SK-N-SH (cell line): ENCODE data around the gene VDAC1. TPM values are rescaled to one million over a fixed set of nuclear protein-coding genes. Genes with fewer than 3 reads are reported as not detected.

ENCODE experiments used
- CTCF ChIA-PET: fragments of 300-600, 350-600 bp; formaldehyde crosslinking; extraction: SDS; loops from one replicate; lab custom pipeline; 2021; lab: Yijun Ruan, JAX
- POLR2A ChIA-PET: fragments of 350-600 bp; sonication (Branson Sonifier 250); formaldehyde crosslinking; extraction: SDS; loops from one replicate; lab custom pipeline; 2020; ENCODE audit warnings: antibody characterized with exemption, inconsistent platforms; lab: Yijun Ruan, JAX
- DNase-seq: peaks from one replicate; pipeline ENCODE4 v3.0.0; 2012
- H2AFZ ChIP-seq: fragments of 200-600 bp; sonication (generic); 2 replicates; pipeline ENCODE4 v1.8.1; 2016; ENCODE audit warnings: antibody characterized with exemption, mild to moderate bottlenecking, low read depth
- H3F3A ChIP-seq: fragments of 200-600 bp; sonication (generic); replicated peaks from 2 replicates; pipeline ENCODE3; 2016; ENCODE audit warnings: antibody characterized with exemption, mild to moderate bottlenecking; ENCODE audit not compliant: insufficient read depth
- H3K27ac ChIP-seq, 2 experiments: fragments of 200-500 bp in 1 of 2; fragments of 200-600 bp in 1 of 2; sonication (Bioruptor generic) in 1 of 2; sonication (generic), shearing (Covaris generic) in 1 of 2; 2 replicates each; pipeline versions ENCODE4 v1.5.1 to v1.6.1; 2014 to 2016; ENCODE audit warnings: low read depth in 2 of 2, inconsistent platforms in 1 of 2, low read length in 1 of 2, mild to moderate bottlenecking in 1 of 2, mixed read lengths in 1 of 2
- H3K27me3 ChIP-seq: fragments of 200-600 bp; sonication (generic), shearing (Covaris generic); 2 replicates; pipeline ENCODE4 v1.6.1; 2016; ENCODE audit warnings: mixed run types; ENCODE audit not compliant: insufficient read depth
- H3K36me3 ChIP-seq, 2 experiments: fragments of 200-500 bp in 1 of 2; fragments of 200-600 bp in 1 of 2; sonication (Bioruptor generic) in 1 of 2; sonication (generic) in 1 of 2; replicated peaks in 1 of 2; 2 replicates each; pipeline versions ENCODE3 to v1.5.1; 2014 to 2016; ENCODE audit warnings: low read length in 1 of 2, mild to moderate bottlenecking in 1 of 2; ENCODE audit not compliant: insufficient read depth in 2 of 2, control insufficient read depth in 1 of 2
- H3K4me1 ChIP-seq, 2 experiments: fragments of 200-500 bp in 1 of 2; fragments of 200-600 bp in 1 of 2; sonication (Bioruptor generic) in 1 of 2; sonication (generic), shearing (Covaris generic) in 1 of 2; 2 replicates each; pipeline versions ENCODE4 v1.5.1 to v1.6.1; 2014 to 2016; ENCODE audit warnings: low read depth in 1 of 2, low read length in 1 of 2, mixed run types in 1 of 2; ENCODE audit not compliant: insufficient read depth in 2 of 2, control insufficient read depth in 1 of 2
- H3K4me2 ChIP-seq: fragments of 200-600 bp; sonication (generic), shearing (Covaris generic); 2 replicates; pipeline ENCODE4 v1.6.1; 2017; ENCODE audit warnings: mixed run types
- H3K4me3 ChIP-seq, 2 experiments: fragments of 200-500 bp in 1 of 2; fragments of 200-600 bp in 1 of 2; sonication (Bioruptor generic) in 1 of 2; sonication (generic), shearing (Covaris generic) in 1 of 2; 2 replicates each; pipeline versions ENCODE4 v1.5.1 to v1.8.1; 2014 to 2016; ENCODE audit warnings: low read depth in 2 of 2, inconsistent platforms in 1 of 2, low read length in 1 of 2, mild to moderate bottlenecking in 1 of 2, mixed read lengths in 1 of 2, moderate library complexity in 1 of 2
- H3K79me2 ChIP-seq: fragments of 200-600 bp; sonication (generic); 2 replicates; pipeline ENCODE4 v1.8.1; 2017; ENCODE audit warnings: mild to moderate bottlenecking; ENCODE audit not compliant: insufficient read depth
- H3K9ac ChIP-seq: fragments of 200-600 bp; sonication (generic); 2 replicates; pipeline ENCODE4 v1.6.1; 2017; ENCODE audit warnings: mixed run types
- H3K9me2 ChIP-seq: fragments of 200-600 bp; sonication (generic); 2 replicates; pipeline ENCODE4 v1.6.1; 2017; ENCODE audit warnings: mixed run types
- H3K9me3 ChIP-seq: fragments of 200-600 bp; sonication (generic); 2 replicates; pipeline ENCODE4 v1.6.1; 2017; ENCODE audit warnings: mixed run types, mild to moderate bottlenecking, moderate library complexity
- H4K20me1 ChIP-seq: fragments of 200-600 bp; sonication (generic); 2 replicates; pipeline ENCODE4 v1.6.1; 2017; ENCODE audit warnings: mild to moderate bottlenecking, mixed run types; ENCODE audit not compliant: insufficient read depth
- CHD2 ChIP-seq: fragments of 150-350 bp; IDR thresholded peaks from 2 replicates; pipeline ENCODE4 v1.6.1; 2018; ENCODE audit warnings: low read length; ENCODE audit not compliant: partially characterized antibody
- FOXM1 ChIP-seq: IDR thresholded peaks from 2 replicates; pipeline ENCODE4 v1.4.0; 2012; ENCODE audit warnings: low read depth, mild to moderate bottlenecking
- JUND ChIP-seq: IDR thresholded peaks from 2 replicates; pipeline ENCODE4 v1.4.0; 2012
- MXI1 ChIP-seq: IDR thresholded peaks from 2 replicates; pipeline ENCODE4 v1.6.1; 2012; ENCODE audit warnings: mild to moderate bottlenecking, low read depth, low read length, improper control_type of control experiment
- NFIC ChIP-seq: IDR thresholded peaks from 2 replicates; pipeline ENCODE4 v1.4.0; 2012; ENCODE audit warnings: borderline replicate concordance
- POLR2AphosphoS5 ChIP-seq: IDR thresholded peaks from 2 replicates; pipeline ENCODE4 v1.6.1; 2012; ENCODE audit warnings: low read depth, low read length
- REST ChIP-seq: IDR thresholded peaks from 2 replicates; pipeline ENCODE4 v1.6.1; 2012; ENCODE audit warnings: mild to moderate bottlenecking, low read depth, low read length, moderate library complexity
- RFX5 ChIP-seq: IDR thresholded peaks from 2 replicates; pipeline ENCODE4 v1.6.1; 2012; ENCODE audit warnings: mild to moderate bottlenecking, improper control_type of control experiment, low read length
- RXRA ChIP-seq: IDR thresholded peaks from 2 replicates; pipeline ENCODE4 v1.4.0; 2012; ENCODE audit warnings: low read depth, mild to moderate bottlenecking, borderline replicate concordance
- SMC3 ChIP-seq: IDR thresholded peaks from 2 replicates; pipeline ENCODE4 v1.6.1; 2012; ENCODE audit warnings: low read depth, low read length, improper control_type of control experiment
- ZBTB33 ChIP-seq: IDR thresholded peaks from 2 replicates; pipeline ENCODE4 v1.4.0; 2012; ENCODE audit warnings: low read depth, borderline replicate concordance
- WGBS: methylation state at CpG from one replicate; pipeline ENCODE4 v1.1.6; 2017; ENCODE audit warnings: low lambda C conversion rate; 5-methylcytosine and 5-hydroxymethylcytosine counted together
- polyA plus RNA-seq, 3 experiments: library from polyadenylated mRNA; depleted of rRNA; stranded (reverse); fragments of >200 nt; gene quantifications; 2 replicates each; pipeline ENCODE4 v1.2.3, GENCODE V29; 2012
- TF ChIP-seq, protein P1 (sequence below): IDR thresholded peaks from 2 replicates; pipeline ENCODE4 v1.4.0; 2012; ENCODE audit warnings: low read depth, borderline replicate concordance
- TF ChIP-seq, protein P2 (sequence below): IDR thresholded peaks from 2 replicates; pipeline ENCODE4; 2012

Gene VDAC1
- polyA plus RNA-seq, 1 of the 3 experiments (the other 2 are of a cell fraction), result 166 TPM

DNA sequence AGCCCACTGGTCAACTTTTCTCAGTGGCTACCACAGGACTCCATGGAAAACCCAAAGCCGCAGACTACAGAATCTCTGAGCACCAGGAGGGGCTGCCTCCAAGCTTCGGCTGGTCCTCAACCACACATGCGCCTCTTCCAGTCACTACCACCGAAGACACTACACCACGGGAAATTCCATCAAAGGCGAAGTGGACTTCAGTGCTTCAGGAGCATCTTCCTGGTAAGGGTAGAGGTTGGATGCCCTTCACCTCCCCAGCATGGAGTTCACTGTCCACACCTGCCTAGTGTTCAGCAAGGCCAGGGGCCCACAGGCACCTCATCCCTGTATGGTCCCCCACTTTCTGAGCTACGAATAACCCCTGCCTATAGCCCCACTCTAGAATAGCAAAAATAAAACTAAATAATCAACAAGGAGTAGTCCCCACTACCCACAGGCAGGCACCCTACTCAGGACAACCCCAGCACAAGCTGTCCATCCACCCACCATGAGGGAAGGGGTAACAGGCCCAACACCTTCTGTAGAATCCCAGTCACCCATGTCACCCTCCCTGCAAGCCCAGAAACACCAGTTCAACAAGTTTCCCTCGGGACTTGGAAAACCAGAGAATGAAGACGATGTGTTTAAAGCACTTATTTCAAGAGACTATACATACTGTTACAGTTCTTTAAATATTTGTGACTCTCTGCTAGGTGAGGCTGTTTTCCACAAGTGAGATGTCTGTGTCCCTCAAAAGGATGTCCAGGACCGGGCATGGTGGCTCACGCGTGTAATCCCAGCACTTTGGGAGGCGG is 2.6 kb downstream of the VDAC1 start:
- H3K9me2 ChIP-seq, result no peaks in the 10 kb centered on the region
- 92% methylated on average over 13 of the region's 13 CpGs for WGBS
- ChIA-PET CTCF (interaction anchor here (1.0 to 2.2 kb wide), 3 partner anchors 10 to 133 kb away, joined by 3 to 13 read pairs (median 7); no protein-coding TSS in a partner anchor), POLR2A (no interaction called here)
- H3K79me2 ChIP-seq, result peaks cover 86% of the 10 kb centered on the region
- H3K27ac ChIP-seq, result no peak overlapping the region
- H3K36me3 ChIP-seq, result peaks cover 4 to 14% of the 10 kb centered on the region in 2 experiments
- no peaks in the 10 kb centered on the region for H3K27me3 ChIP-seq
- peaks cover 16 to 27% of the 10 kb centered on the region in 2 experiments; a peak in 2 of 4 replicates for H3K4me1 ChIP-seq
- no peak for DNase-seq
- peak overlapping the region; percentile 12; the same call in 1 of the 2 replicates for H3K9ac ChIP-seq
- H2AFZ ChIP-seq, result no peak overlapping the region
- H3F3A ChIP-seq, result peaks cover 10% of the 10 kb centered on the region
- TF ChIP-seq RXRA, result no peak
- no peak for TF ChIP-seq ZBTB33
- TF ChIP-seq SMC3, result no peak
- no peak for TF ChIP-seq POLR2AphosphoS5
- TF ChIP-seq REST, result no peak
- TF ChIP-seq, all 33 proteins: peak for 0
- peak overlapping the region in 1 of 2 experiments; percentile 83; a peak in 2 of 4 replicates for H3K4me3 ChIP-seq
- H3K4me2 ChIP-seq, result peak overlapping the region; percentile 98
- peaks cover 67% of the 10 kb centered on the region for H4K20me1 ChIP-seq
- no peaks in the 10 kb centered on the region for H3K9me3 ChIP-seq

DNA sequence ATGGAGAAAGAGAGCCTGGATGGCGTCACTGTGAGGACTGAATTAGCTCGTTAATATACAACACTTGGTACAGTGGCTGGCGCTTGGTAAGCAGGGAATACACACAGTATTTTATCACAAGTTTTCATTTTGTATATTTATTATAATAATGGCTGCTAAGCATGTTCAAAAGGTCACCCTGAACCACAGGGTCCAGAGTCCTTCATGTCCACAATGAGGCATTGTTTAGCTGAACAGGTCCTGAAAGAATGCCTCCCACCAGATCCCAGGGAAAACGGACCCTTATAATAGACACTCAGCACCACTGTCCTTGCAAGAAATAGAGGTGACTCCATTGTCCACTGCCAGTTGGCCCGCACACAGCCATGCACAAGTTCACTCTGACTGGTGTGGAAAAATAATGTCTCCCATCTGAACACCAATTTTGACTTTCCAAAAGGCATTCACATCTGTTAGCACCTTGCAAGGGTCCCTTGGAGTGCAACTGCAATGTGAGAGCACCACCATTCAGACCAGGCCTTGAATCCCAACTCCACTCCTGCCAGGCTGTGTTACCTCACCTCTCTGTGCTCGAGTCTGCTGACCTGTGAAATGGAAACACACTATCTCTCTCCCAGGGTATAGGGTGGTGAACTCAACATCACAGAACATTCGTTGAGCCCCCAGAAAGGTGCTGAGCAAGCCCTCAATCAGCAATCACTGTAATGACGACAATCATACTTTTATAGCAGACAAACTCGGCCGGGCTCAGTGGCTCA is 3.9 kb downstream of the VDAC1 start:
- Histone ChIP-seq H3F3A (peaks cover 12% of the 10 kb centered on the region), H2AFZ (no peak overlapping the region), H3K4me2 (no peak overlapping the region; the same call in 1 of the 2 replicates)
- CTCF ChIA-PET, result no interaction called here
- TF ChIP-seq NFIC (no peak), POLR2AphosphoS5 (no peak), RXRA (no peak), FOXM1 (no peak), MXI1 (no peak), JUND (no peak), RFX5 (no peak), CHD2 (no peak)
- TF ChIP-seq, protein P1, sequence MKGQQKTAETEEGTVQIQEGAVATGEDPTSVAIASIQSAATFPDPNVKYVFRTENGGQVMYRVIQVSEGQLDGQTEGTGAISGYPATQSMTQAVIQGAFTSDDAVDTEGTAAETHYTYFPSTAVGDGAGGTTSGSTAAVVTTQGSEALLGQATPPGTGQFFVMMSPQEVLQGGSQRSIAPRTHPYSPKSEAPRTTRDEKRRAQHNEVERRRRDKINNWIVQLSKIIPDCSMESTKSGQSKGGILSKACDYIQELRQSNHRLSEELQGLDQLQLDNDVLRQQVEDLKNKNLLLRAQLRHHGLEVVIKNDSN, result no peak
- TF ChIP-seq, protein P2, sequence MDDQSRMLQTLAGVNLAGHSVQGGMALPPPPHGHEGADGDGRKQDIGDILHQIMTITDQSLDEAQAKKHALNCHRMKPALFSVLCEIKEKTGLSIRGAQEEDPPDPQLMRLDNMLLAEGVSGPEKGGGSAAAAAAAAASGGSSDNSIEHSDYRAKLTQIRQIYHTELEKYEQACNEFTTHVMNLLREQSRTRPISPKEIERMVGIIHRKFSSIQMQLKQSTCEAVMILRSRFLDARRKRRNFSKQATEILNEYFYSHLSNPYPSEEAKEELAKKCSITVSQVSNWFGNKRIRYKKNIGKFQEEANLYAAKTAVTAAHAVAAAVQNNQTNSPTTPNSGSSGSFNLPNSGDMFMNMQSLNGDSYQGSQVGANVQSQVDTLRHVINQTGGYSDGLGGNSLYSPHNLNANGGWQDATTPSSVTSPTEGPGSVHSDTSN, result no peak
- TF ChIP-seq, all 33 proteins: peak for 0
- Histone ChIP-seq H3K9me3 (no peaks in the 10 kb centered on the region), H3K9me2 (no peaks in the 10 kb centered on the region), H3K9ac (no peak overlapping the region), H3K4me3 (no peak overlapping the region; a peak in 1 of 4 replicates), H3K79me2 (peaks cover 91% of the 10 kb centered on the region), H4K20me1 (peaks cover 80% of the 10 kb centered on the region), H3K4me1 (peaks cover 16 to 33% of the 10 kb centered on the region in 2 experiments; a peak in 2 of 4 replicates), H3K36me3 (peaks cover 4 to 14% of the 10 kb centered on the region in 2 experiments), H3K27ac (no peak overlapping the region), H3K27me3 (no peaks in the 10 kb centered on the region)
- WGBS, result 96% methylated on average over 10 of the region's 10 CpGs
- no peak for DNase-seq
- POLR2A ChIA-PET, result no interaction called here
